H1 (cell line): ENCODE data around the gene ROBO2.

Experiments
- ASH2L ChIP-seq: fragments of 200-600, 300-600 bp; sonication (generic); IDR thresholded peaks from one replicate; pipeline ENCODE4 v1.7.1; 2017; ENCODE audit warnings: low read length
- CTCF ChIP-seq, 3 experiments: IDR thresholded peaks; 1 replicate in 2 of 3; 2 replicates in 1 of 3; pipeline versions ENCODE4 v1.5.1 to v1.6.1; 2011; ENCODE audit warnings: low read length in 3 of 3, mild to moderate bottlenecking in 3 of 3, inconsistent platforms in 2 of 3, low read depth in 1 of 3, moderate library complexity in 1 of 3; ENCODE audit not compliant: insufficient read depth in 1 of 3; ENCODE audit errors: control extremely low read depth in 1 of 3
- POLR2A ChIP-seq, 2 experiments: IDR thresholded peaks; 1 replicate in 1 of 2; 2 replicates in 1 of 2; pipeline ENCODE4 v1.6.1; 2011; ENCODE audit warnings: low read depth in 2 of 2, low read length in 2 of 2, mild to moderate bottlenecking in 2 of 2; ENCODE audit errors: control extremely low read depth in 1 of 2
- TCF12 ChIP-seq: IDR thresholded peaks from 2 replicates; pipeline ENCODE4 v1.6.1; 2011; ENCODE audit warnings: low read depth, mild to moderate bottlenecking, low read length

- TF ChIP-seq CTCF (IDR thresholded peaks at IDR 0.05; ENCODE audit: control extremely low read depth in 1 of 3, insufficient read depth in 1 of 3, low read depth in 1 of 3, low read length in 3 of 3) (no peak), TCF12 (no peak), ASH2L (no peak), POLR2A (IDR thresholded peaks at IDR 0.05; ENCODE audit: control extremely low read depth in 1 of 2, low read depth in 2 of 2, low read length in 2 of 2) (no peak)
Measured at GRCh38 chr3:77427528-77427927, 387.6 kb downstream of the ROBO2 start.
